ENCODE data around the gene BIRC5.

Gene BIRC5

DNA sequence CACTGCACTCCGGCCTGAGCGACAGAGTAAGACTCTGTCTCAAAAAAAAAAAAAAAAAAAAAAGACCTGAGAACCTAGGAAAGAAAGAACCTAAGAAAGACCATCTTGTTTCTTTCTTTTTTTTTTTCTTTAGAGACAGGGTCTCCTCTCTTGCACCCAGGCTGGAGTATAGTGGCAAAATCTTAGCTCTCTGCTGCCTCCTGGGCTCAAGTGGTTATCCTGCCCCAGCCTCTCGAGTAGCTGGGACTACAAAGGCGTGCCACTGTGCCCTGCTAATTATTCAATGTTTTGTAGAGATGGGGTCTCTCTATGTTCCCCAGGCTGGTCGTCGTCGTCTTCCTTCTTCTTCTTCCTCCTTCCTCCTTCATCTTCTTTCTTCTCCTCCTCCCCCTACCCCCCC lies 7.8 kb upstream of the BIRC5 start:
- TF ChIP-seq, protein P1, sequence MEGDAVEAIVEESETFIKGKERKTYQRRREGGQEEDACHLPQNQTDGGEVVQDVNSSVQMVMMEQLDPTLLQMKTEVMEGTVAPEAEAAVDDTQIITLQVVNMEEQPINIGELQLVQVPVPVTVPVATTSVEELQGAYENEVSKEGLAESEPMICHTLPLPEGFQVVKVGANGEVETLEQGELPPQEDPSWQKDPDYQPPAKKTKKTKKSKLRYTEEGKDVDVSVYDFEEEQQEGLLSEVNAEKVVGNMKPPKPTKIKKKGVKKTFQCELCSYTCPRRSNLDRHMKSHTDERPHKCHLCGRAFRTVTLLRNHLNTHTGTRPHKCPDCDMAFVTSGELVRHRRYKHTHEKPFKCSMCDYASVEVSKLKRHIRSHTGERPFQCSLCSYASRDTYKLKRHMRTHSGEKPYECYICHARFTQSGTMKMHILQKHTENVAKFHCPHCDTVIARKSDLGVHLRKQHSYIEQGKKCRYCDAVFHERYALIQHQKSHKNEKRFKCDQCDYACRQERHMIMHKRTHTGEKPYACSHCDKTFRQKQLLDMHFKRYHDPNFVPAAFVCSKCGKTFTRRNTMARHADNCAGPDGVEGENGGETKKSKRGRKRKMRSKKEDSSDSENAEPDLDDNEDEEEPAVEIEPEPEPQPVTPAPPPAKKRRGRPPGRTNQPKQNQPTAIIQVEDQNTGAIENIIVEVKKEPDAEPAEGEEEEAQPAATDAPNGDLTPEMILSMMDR (conservative IDR thresholded peaks at IDR 0.05; ENCODE audit: low read depth, low read length), result no peak
- H3K36me3 ChIP-seq (ENCODE audit: insufficient read depth), result 0 out of 2 replicates have a peak, but pooled peaks cover 3% of the 10 kb centered on the region
- no peaks in the 10 kb centered on the region for H3K27me3 ChIP-seq (ENCODE audit: insufficient read depth, low read depth)
- H2AFZ ChIP-seq (ENCODE audit: low read depth), result no peak overlapping the region
- H3K4me3 ChIP-seq (IDR thresholded peaks at IDR 0.05; ENCODE audit: insufficient read depth, low read depth, low read length), result no peak overlapping the region
- no peak overlapping the region for H3K4me2 ChIP-seq
- H3K79me2 ChIP-seq (ENCODE audit: insufficient read depth, low read depth), result no peaks in the 10 kb centered on the region
- H3K27ac ChIP-seq, result no peak overlapping the region
- no peak overlapping the region for H3K9ac ChIP-seq
- H3K4me1 ChIP-seq (ENCODE audit: low read depth, poor library complexity, severe bottlenecking), result no peaks in the 10 kb centered on the region
- no peaks in the 10 kb centered on the region for H4K20me1 ChIP-seq (ENCODE audit: insufficient read depth)

DNA sequence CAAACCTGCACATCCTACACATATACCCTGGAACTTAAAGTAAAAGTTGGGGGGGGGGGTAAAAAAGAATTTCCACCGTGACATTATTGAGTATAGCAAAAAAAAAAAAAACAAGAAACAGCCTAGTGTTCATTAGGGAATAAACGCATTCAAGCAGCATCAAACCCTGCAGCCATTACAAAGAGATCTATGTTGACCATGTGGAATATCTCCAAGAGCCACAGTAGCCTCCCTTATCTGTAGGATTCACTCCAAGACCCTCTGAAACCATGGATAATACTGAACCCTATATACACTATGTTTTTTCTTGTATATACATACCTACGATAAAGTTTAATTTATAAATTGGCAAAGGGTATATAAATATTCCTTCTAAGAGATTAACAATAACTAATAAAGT lies 5.6 kb upstream of the BIRC5 start:
- 0 out of 2 replicates have a peak, but pooled peaks cover 3% of the 10 kb centered on the region for H3K36me3 ChIP-seq (ENCODE audit: insufficient read depth)
- no peak overlapping the region for H3K4me3 ChIP-seq (IDR thresholded peaks at IDR 0.05; ENCODE audit: insufficient read depth, low read depth, low read length)
- no peaks in the 10 kb centered on the region for H3K27me3 ChIP-seq (ENCODE audit: insufficient read depth, low read depth)
- no peak overlapping the region for H3K9ac ChIP-seq
- TF ChIP-seq, protein P1 (conservative IDR thresholded peaks at IDR 0.05; ENCODE audit: low read depth, low read length), result no peak
- H3K27ac ChIP-seq, result no peak overlapping the region
- H3K79me2 ChIP-seq (ENCODE audit: insufficient read depth, low read depth), result no peaks in the 10 kb centered on the region
- no peaks in the 10 kb centered on the region for H4K20me1 ChIP-seq (ENCODE audit: insufficient read depth)
- H3K4me1 ChIP-seq (ENCODE audit: low read depth, poor library complexity, severe bottlenecking), result peaks cover 1% of the 10 kb centered on the region
- no peak overlapping the region for H2AFZ ChIP-seq (ENCODE audit: low read depth)
- no peak overlapping the region for H3K4me2 ChIP-seq

DNA sequence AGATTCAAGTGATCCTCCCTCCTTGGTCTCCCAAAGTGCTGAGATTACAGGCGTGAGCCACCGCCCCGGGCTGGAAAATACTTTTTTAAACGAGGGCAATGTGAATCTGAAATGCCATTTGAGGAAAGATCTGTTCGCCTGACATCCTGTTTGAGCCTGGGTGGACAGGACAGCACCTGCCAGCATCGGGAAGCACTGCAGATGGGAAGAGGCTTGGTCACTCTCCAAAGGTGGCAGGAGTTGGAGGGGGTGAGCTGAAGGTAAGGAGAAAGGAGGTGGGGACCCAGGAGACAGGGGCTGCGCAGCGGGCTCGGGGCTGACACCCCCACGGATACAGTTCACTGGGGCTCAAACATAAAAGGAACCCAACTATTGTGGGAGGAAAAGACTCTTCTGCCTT lies 3.9 kb upstream of the BIRC5 start:
- H3K4me2 ChIP-seq, result no peak overlapping the region
- H3K27me3 ChIP-seq (ENCODE audit: insufficient read depth, low read depth), result no peaks in the 10 kb centered on the region
- no peaks in the 10 kb centered on the region for H4K20me1 ChIP-seq (ENCODE audit: insufficient read depth)
- H3K9ac ChIP-seq, result no peak overlapping the region
- TF ChIP-seq, protein P1 (conservative IDR thresholded peaks at IDR 0.05; ENCODE audit: low read depth, low read length), result no peak
- no peak overlapping the region for H3K4me3 ChIP-seq (IDR thresholded peaks at IDR 0.05; ENCODE audit: insufficient read depth, low read depth, low read length)
- H3K27ac ChIP-seq, result no peak overlapping the region
- peaks cover 8% of the 10 kb centered on the region for H3K4me1 ChIP-seq (ENCODE audit: low read depth, poor library complexity, severe bottlenecking)
- H2AFZ ChIP-seq (ENCODE audit: low read depth), result no peak overlapping the region
- 0 out of 2 replicates have a peak, but pooled peaks cover 3% of the 10 kb centered on the region for H3K36me3 ChIP-seq (ENCODE audit: insufficient read depth)
- peaks cover 11% of the 10 kb centered on the region for H3K79me2 ChIP-seq (ENCODE audit: insufficient read depth, low read depth)

DNA sequence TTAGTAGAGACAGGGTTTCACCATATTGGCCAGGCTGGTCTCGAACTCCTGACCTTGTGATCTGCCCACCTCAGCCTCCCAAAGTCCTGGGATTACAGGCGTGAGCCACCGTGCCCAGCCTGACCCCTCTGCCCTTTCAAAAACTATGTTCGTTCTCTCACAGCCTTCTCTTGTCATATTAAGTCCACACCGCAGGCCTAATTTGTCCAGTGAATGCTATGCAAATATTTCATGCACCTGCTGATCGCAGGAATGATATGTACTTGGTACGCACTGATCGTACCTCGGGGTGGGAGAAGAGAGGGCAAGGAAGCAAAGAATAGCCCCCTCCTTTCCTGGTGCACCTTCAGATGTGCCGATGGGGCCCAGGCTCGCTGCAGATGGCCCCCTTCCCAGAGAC lies 3.0 kb upstream of the BIRC5 start:
- Histone ChIP-seq H3K27ac (no peak overlapping the region), H3K4me2 (no peak overlapping the region), H3K9ac (no peak overlapping the region), H2AFZ (ENCODE audit: low read depth) (no peak overlapping the region), H3K4me3 (IDR thresholded peaks at IDR 0.05; ENCODE audit: insufficient read depth, low read depth, low read length) (no peak overlapping the region), H3K36me3 (ENCODE audit: insufficient read depth) (0 out of 2 replicates have a peak, but pooled peaks cover 3% of the 10 kb centered on the region), H3K27me3 (ENCODE audit: insufficient read depth, low read depth) (no peaks in the 10 kb centered on the region), H3K4me1 (ENCODE audit: low read depth, poor library complexity, severe bottlenecking) (peaks cover 16% of the 10 kb centered on the region), H4K20me1 (ENCODE audit: insufficient read depth) (no peaks in the 10 kb centered on the region), H3K79me2 (ENCODE audit: insufficient read depth, low read depth) (peaks cover 20% of the 10 kb centered on the region)
- TF ChIP-seq, protein P1 (conservative IDR thresholded peaks at IDR 0.05; ENCODE audit: low read depth, low read length), result no peak
